Fibroblast of lung (primary cell): ENCODE results near the gene KCTD19. TPM values are rescaled to one million over a fixed set of nuclear protein-coding genes. Genes with fewer than 3 reads are reported as not detected.
A peak's percentile ranks its signal among the peaks of the same experiment; 100 is the strongest.

Experiments
- DNase-seq, 2 donors: peaks; one replicate each; pipeline versions ENCODE4 v3.0.0 to v3.0.0-alpha.2; 2010; ENCODE audit warnings: low read depth in 2 of 2
- H2AFZ ChIP-seq: 2 replicates; pipeline ENCODE4 v1.5.1; 2012; ENCODE audit warnings: low read length, control low read depth, inconsistent platforms
- H3K27ac ChIP-seq: 2 replicates; pipeline ENCODE4 v1.5.1; 2011; ENCODE audit warnings: low read length, control low read depth; ENCODE audit not compliant: insufficient read depth
- H3K27me3 ChIP-seq: 2 replicates; pipeline ENCODE4 v1.5.1; 2011; ENCODE audit warnings: mild to moderate bottlenecking, low read length; ENCODE audit not compliant: control insufficient read depth, insufficient read depth
- H3K36me3 ChIP-seq: 2 replicates; pipeline ENCODE4 v1.5.1; 2011; ENCODE audit warnings: low read length; ENCODE audit not compliant: control insufficient read depth, insufficient read depth
- H3K4me1 ChIP-seq: 2 replicates; pipeline ENCODE4 v1.5.1; 2011; ENCODE audit warnings: low read length; ENCODE audit not compliant: control insufficient read depth, insufficient read depth; ENCODE audit errors: extremely low read depth
- H3K4me2 ChIP-seq: 2 replicates; pipeline ENCODE4 v1.5.1; 2011; ENCODE audit warnings: low read length, control low read depth; ENCODE audit not compliant: insufficient read depth; ENCODE audit errors: extremely low read depth
- H3K4me3 ChIP-seq, 4 experiments: fragments of 200-600 bp in 1 of 4; sonication (generic) in 1 of 4; replicated peaks in 1 of 4; 2 replicates each; pipeline ENCODE4 v1.5.1; 2011 to 2016; ENCODE audit warnings: low read length in 4 of 4, low read depth in 3 of 4, mild to moderate bottlenecking in 3 of 4, control low read depth in 2 of 4, inconsistent platforms in 1 of 4, mixed read lengths in 1 of 4; ENCODE audit not compliant: insufficient read depth in 1 of 4; ENCODE audit errors: control extremely low read depth in 1 of 4
- H3K79me2 ChIP-seq: 2 replicates; pipeline ENCODE4 v1.5.1; 2012; ENCODE audit warnings: mild to moderate bottlenecking, low read length, inconsistent platforms; ENCODE audit not compliant: control insufficient read depth, insufficient read depth
- H3K9ac ChIP-seq: 2 replicates; pipeline ENCODE4 v1.5.1; 2011; ENCODE audit warnings: mild to moderate bottlenecking, low read length, control low read depth; ENCODE audit not compliant: insufficient read depth
- H3K9me3 ChIP-seq: 2 replicates; pipeline ENCODE4 v1.5.1; 2012; ENCODE audit warnings: low read depth, low read length; ENCODE audit not compliant: control insufficient read depth, insufficient read depth
- H4K20me1 ChIP-seq: 2 replicates; pipeline ENCODE4 v1.5.1; 2011; ENCODE audit warnings: low read length; ENCODE audit not compliant: control insufficient read depth, insufficient read depth; ENCODE audit errors: extremely low read depth
- CTCF ChIP-seq, 2 donors: IDR thresholded peaks in 1 of 2; conservative IDR thresholded peaks in 1 of 2; 1 replicate in 1 of 2; 2 replicates in 1 of 2; pipeline ENCODE4 v1.5.1; 2011 to 2012; ENCODE audit warnings: low read length in 2 of 2, control low read depth in 1 of 2, inconsistent platforms in 1 of 2, low read depth in 1 of 2, mild to moderate bottlenecking in 1 of 2
- EZH2 ChIP-seq: IDR thresholded peaks from 2 replicates; pipeline ENCODE4 v1.5.1; 2012; ENCODE audit warnings: low read length, control low read depth, mild to moderate bottlenecking; ENCODE audit errors: missing control alignments
- polyA plus RNA-seq, 2 donors: library from polyadenylated mRNA; depleted of rRNA in 1 of 2; stranded (reverse) in 1 of 2; unstranded in 1 of 2; fragments of >200 nt; gene quantifications; 2 replicates each; pipeline ENCODE4 v1.2.1, GENCODE V29; 2011 to 2012; ENCODE audit warnings: missing spikeins in 1 of 2
- total RNA-seq: library from RNA; depleted of rRNA; stranded (reverse); fragments of >200 nt; gene quantifications from 2 replicates; pipeline ENCODE4 v1.2.1, GENCODE V29; 2014

The KCTD19 gene
- total and polyA plus RNA-seq, 2 donors (not counting 1 experiment from before 2014, with no cell fraction given) = 0.17 TPM; not detected in 1

DNA sequence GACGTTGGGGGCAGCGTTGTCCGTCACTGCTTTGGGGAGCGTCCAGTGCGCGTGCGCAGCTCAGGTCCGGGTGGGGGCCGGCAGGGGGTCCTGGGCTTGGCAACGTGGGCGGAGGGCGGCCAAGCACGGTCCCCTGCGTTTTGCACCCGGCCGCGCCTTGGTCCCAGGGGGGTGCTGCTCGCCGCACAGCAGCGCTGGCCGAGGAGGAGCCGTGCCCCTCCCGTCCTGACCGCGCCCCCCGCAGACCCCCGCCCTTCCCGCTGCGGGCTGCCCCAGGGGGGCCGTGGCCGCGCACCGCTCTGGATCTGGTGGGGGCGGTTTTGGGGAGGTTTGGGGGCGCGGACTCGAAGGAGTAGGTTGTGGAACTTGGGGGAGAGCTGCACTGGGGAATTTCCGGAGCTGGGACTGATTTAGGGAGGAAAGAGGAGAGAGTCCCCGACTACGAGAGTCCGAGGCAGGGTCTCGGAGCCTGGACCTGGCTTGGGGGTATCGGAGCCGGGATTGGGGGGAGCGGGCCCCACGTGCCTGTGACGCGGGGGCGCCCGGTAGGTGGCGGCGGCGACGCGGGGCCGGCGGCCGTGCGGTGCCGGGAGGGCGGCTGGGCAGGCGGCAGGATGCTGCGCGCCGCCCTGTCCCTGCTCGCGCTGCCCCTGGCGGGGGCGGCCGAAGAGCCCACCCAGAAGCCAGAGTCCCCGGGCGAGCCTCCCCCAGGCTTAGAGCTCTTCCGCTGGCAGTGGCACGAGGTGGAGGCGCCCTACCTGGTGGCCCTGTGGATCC, 78.0 kb downstream of the KCTD19 start, which contains the start of gene SLC9A5:
TSS of gene SLC9A5 (plus strand) at position 579 of the 777 bp plus-strand sequence. CDS start at position 615, 36 bp downstream.
- no peaks in the 10 kb centered on the region for H3K9me3 ChIP-seq
- H3K27me3 ChIP-seq = no peaks in the 10 kb centered on the region
- H3K9ac ChIP-seq = peak within 1 kb of the TSS; percentile 62
- no peaks in the 10 kb centered on the region for H4K20me1 ChIP-seq
- TF ChIP-seq EZH2 = no peak
- peak in 1 of 2 donors; percentile 12 for TF ChIP-seq CTCF (conservative IDR thresholded peaks at IDR 0.05 in 1 of 2, IDR thresholded peaks at IDR 0.05 in 1 of 2; ENCODE audit: low read depth in 1 of 2, low read length in 2 of 2)
- H3K79me2 ChIP-seq = peaks cover 15% of the 10 kb centered on the region
- H2AFZ ChIP-seq = peak within 1 kb of the TSS; percentile 60
- H3K4me3 ChIP-seq = peak within 1 kb of the TSS; percentile 48 to 66 (median 52)
- peaks cover 34% of the 10 kb centered on the region for H3K4me1 ChIP-seq
- H3K36me3 ChIP-seq = peaks cover 3% of the 10 kb centered on the region
- peak within 1 kb of the TSS; percentile 44 for H3K27ac ChIP-seq
- peak within 1 kb of the TSS; percentile 91 for H3K4me2 ChIP-seq
- DNase-seq = peak in 1 of 2 donors; percentile 27

- H3K79me2 ChIP-seq = peaks cover 20% of the 10 kb centered on the region
- DNase-seq = no peak
- peak overlapping the region; percentile 91 for H3K4me2 ChIP-seq
- peaks cover 40% of the 10 kb centered on the region for H3K4me1 ChIP-seq
- H3K27ac ChIP-seq = peak overlapping the region; percentile 44
- no peaks in the 10 kb centered on the region for H3K9me3 ChIP-seq
- H3K27me3 ChIP-seq = no peaks in the 10 kb centered on the region
- peak overlapping the region; percentile 62 for H3K9ac ChIP-seq
- H4K20me1 ChIP-seq = no peaks in the 10 kb centered on the region
- peak overlapping the region; percentile 35 to 66 (median 52) for H3K4me3 ChIP-seq
- TF ChIP-seq CTCF (conservative IDR thresholded peaks at IDR 0.05 in 1 of 2, IDR thresholded peaks at IDR 0.05 in 1 of 2; ENCODE audit: low read depth in 1 of 2, low read length in 2 of 2) = no peak
- TF ChIP-seq EZH2 = no peak
- peaks cover 3% of the 10 kb centered on the region for H3K36me3 ChIP-seq
- peak overlapping the region; percentile 60 for H2AFZ ChIP-seq
These were observed 78.5 kb downstream of the KCTD19 start for GRCh38 chr16:67248073-67248400.

GRCh38 chr16:67247192-67248072, 79.1 kb downstream of the KCTD19 start, which contains the start of gene FHOD1:
Gene FHOD1 (minus strand): TSS chr16:67247481. CDS start chr16:67247410, 71 bp downstream.
- Histone ChIP-seq H3K27ac (peak within 1 kb of the TSS; percentile 85), H3K9me3 (no peaks in the 10 kb centered on the region), H3K4me1 (peaks cover 43% of the 10 kb centered on the region), H2AFZ (peak within 1 kb of the TSS; percentile 60), H3K79me2 (peaks cover 24% of the 10 kb centered on the region), H3K9ac (peak within 1 kb of the TSS; percentile 76), H3K36me3 (peaks cover 3% of the 10 kb centered on the region), H3K4me2 (peak within 1 kb of the TSS; percentile 91), H4K20me1 (no peaks in the 10 kb centered on the region), H3K4me3 (peak within 1 kb of the TSS; percentile 79 to 90 (median 87)), H3K27me3 (no peaks in the 10 kb centered on the region)
- no peak for TF ChIP-seq CTCF (conservative IDR thresholded peaks at IDR 0.05 in 1 of 2, IDR thresholded peaks at IDR 0.05 in 1 of 2; ENCODE audit: low read depth in 1 of 2, low read length in 2 of 2)
- peak; percentile 91 to 93 for DNase-seq
